NCI-H2081 (cell line): ENCODE data around the gene YIPF1.
"Not testable (repeated sequence)": the region's sequence is repeated elsewhere in the genome, so short reads cannot be mapped to it uniquely, and the experiment has no call there.

ENCODE experiments used
- DNase-seq, 2 experiments: peaks; one replicate each; lab custom pipeline; 2025; lab: John Stamatoyannopoulos, UW

YIPF1 gene

DNA sequence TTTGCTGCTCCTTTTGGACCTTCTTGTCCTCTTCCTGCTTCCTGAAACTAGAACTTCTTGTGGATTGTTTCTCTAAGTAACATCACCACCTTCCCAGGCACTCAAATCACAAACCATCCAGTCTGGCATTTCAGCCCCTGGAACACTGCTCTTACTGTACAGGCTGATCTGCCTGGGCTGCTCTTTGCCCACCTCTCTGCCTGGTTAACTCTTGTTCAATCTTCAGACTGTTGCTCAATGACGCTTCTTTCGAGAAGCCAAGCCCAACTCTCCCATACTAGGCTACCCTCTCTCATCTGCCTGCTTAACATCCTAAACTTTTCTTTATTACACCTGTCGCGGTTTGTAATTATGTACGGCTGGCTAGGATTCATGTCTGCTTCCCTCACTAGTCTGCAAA lies 5.0 kb upstream of the YIPF1 start:
- DNase-seq: no peak

DNA sequence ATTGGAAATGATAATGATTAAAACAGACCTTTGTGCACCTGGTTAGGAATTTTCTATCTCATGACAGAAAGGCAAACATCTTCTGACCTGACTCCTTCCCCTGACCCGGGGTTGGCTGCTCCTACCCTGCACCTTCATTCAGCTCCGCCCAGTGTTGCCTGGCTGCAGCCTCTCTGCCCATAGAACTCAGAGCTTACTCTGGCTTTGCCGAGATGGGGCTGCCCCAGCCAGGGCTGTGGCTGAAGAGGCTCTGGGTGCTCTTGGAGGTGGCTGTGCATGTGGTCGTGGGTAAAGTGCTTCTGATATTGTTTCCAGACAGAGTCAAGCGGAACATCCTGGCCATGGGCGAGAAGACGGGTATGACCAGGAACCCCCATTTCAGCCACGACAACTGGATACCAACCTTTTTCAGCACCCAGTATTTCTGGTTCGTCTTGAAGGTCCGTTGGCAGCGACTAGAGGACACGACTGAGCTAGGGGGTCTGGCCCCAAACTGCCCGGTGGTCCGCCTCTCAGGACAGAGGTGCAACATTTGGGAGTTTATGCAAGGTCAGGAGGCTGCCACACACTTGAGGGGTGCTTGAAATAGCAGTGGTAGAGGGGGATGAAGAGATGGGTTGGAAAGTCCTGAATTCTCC lies 4.5 kb upstream of the YIPF1 start, which contains the start of gene DIO1:
Gene DIO1, plus strand, starts transcription at position 189 of the 638 bp plus-strand sequence. Its CDS starts 24 bp downstream, at position 213.
- DNase-seq: no peak

DNA sequence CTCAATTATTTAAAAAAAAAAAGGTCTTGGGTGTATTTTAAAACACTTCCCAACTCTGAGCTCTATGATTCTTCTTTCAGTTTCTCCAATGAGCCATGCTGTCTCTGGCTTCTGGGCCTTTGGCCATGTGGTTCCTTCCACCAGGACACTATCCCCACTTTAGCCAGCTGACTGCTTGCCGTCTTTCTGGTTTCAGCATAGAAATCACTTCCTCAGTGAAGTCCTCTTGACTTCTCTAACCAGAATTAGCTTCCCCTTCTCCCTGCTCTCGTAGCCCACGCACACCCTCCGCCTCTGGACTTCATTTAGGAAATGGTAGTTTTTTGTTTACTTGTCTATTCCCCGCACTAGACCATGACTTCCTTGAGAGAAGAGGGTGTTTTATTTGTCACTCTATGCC lies 3.3 kb upstream of the YIPF1 start:
- no peak for DNase-seq

DNA sequence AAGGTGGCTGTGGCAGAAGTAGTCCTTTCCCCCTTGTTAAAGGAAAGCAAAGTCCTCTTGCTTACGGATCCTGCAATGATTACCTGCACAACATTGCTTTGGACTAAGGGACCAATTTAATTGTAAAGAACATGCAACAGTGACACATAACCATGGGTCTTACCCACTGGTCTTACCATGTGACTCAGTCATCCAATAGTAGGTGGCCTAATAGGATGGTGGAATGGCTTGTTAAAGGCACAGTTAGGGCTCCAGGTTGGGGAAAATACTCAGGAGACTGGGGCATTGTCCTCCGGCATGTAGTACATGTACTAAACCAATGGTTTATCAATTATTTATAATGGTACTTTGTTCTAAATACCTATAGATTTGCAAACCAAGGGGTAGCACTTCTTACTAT lies 2.1 kb upstream of the YIPF1 start:
- DNase-seq: no peak

DNA sequence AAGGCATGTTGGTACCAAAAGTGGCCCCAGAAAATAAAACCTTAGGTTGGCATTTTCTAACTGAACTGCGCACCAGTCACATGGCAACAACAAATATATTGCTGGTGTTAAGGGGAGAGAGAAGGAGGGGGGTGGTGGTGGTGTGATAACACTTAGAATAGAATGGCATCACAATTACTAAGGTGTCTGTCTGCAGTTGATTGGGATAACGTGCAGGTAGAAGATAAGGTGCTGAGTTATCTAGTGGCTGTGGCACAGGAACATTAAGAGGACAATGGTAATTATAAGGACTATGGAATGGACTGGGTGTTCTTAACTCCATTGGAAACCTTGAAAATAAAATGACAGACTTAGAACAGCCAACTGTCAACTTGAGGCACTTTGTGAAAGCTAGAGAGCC lies 1.4 kb upstream of the YIPF1 start:
- DNase-seq: no peak

DNA sequence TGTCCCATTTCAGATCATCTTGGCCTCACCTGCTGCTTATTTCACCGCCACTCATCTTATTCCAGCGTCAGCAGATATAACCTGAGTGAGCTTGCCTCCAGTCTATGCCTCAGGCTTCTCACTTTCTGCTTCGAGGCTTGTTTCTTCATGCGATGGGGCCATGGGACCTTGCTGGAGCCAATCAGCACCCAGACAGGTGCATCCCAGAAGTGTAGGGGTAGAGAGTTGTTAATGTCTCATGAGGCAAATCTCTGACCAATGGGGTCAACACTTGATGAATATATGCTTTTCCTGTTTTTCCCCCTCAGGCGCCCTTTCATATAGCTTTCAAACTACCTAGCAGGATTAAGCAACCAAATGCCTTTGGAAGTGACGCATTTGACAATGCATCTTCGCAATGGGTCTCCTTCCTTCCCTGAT lies 935 bp upstream of the YIPF1 start:
- DNase-seq: no peak

DNA sequence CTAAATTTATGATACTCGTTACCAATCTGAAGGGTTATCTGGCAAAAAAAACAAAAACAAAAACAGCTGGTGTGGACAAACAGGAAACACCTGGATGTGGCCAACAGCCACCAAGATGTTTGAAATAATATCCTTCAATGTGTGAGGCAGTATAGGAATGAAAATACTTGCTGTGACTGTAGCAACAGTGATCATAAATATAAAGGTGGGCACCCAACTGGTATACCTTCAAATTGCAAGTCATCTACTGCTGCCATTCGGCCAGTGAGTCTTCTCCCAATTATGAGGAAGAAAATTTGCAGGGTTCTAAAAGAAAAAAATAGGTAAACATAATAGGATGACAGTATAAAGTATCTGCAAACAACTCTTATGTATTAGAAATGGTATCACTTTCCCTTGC lies 916 bp downstream of the YIPF1 start:
- DNase-seq: no peak

DNA sequence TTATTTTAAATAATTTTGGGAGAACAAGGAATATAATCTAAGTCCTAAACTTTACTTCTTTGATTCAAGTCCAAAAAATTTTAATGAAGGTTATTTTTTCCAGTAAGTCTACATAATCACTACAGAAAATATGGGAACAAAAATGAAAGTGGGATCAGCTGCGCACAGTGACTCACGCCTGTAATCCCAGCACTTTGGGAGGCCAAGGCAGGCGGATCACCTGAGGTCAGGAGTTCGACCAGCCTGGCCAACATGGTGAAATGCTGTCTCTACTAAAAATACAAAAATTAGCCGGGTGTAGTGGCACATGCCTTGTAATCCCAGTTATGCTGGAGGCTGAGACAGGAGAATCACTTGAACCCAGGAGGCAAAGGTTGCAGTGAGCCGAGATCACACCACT lies 6.0 kb downstream of the YIPF1 start:
- DNase-seq: not testable (repeated sequence)

DNA sequence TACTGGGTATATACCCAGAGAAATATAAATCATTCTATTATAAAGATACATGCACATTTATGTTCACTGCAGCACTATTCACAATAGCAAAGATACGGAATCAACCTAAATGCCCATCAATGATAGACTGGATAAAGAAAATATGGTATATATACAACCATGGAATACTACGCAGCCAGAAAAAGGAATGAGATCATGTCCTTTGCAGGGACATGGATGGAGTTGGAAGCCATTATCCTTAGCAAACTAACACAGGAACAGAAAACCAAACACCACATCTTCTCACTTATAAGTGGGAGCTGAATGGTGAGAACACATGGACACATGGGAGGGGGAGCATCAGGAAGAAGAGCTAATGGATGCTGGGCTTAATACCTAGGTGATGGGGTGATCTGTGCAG lies 7.7 kb downstream of the YIPF1 start:
- not testable (repeated sequence) for DNase-seq

DNA sequence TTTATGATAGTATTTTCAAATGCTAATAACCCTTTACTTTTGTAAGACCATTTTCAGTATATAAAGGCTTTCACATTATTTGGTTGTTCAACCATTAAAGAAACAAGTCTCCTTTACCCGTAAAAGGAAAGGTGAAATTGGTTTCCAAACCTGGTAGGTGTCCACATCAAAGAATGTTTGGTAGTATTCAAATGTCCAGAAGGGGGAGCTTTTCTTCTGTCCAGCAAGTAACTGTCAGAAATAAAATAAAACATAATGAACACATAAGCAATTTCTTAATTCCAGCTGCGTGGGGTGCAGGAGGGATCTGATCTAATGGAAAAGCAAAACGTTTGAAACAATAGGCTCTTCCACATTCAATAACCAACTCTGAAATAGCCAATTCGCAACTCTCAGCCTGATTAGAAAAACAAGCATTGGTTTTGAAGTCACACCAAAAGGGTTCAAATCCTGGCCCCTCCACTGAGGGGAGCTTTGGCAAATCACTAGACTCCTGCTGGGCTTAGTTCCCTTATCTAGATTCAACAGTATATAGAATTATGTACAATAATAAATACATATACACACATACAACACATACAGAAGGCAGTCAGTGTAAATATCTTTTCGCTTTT lies 11.0 kb downstream of the YIPF1 start:
- peak; percentile 45 to 55 for DNase-seq

DNA sequence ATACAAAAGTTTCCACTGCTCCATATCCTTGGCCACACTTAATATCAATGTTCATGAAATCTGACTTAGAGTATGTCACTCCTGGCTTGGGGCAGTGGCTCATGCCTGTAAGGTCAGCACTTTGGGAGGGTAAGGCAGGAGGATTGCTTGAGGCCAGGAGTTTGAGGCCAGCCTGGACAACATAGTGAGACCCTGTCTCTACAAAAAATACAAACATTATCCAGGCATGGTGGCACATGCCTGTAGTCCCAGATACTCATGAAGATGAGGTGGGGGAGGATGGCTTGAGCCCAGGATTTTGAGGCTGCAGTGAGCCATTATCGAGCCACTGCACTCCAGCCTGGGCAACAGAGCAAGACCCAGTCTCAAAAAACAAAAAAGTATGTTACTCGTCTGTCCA lies 14.4 kb downstream of the YIPF1 start:
- DNase-seq: not testable (repeated sequence)

DNA sequence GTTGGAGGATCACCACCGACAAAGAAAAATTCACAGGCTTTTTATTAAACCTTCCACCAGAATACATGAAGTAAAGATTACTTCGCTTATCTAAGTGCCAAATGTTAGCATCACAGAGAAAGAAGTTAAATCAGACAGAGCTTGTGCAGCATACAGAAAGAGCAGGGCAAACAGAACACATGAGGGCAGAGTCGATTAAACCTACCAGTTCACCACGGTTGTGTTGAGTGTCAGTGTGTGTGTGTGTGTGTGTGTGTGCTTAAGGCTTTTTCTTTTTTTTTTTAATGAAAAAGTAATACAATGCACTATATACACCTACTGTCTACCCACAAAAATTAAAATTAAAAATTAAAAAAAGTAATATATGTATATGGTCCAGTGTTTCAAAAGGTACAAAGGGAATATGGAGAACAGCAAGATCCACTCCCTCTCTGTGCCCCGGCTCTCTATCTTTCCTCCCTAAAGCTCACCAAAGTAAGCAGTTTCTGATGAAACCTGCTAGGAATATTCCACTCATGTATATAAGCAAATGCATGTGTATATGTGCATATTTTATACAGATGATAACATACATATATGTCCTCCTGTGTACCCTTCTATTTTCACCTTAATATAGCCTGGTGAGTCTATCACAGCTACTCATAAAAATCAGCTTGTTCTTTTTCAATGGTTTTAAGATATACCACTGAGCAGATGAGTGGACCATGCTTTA lies 17.7 kb downstream of the YIPF1 start:
- no peak for DNase-seq

DNA sequence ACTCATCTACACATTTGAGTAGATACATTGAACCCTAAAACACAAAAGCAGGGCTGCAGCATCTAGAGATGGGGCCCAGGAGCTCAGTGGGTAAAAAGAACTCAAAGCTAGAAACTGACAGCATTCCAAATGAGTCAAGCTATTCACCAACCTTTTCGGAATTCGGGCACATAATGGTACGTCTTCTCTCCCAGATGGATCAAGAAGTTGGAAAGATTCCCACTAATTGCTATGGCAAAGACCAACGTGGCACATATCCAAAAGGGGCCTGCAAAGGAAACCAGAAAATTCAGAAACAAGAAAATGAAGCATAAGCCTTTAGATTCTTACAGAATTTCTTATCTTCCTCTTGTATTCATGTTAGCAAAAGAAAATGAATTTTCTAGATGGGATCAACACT lies 18.4 kb downstream of the YIPF1 start:
- no peak for DNase-seq

DNA sequence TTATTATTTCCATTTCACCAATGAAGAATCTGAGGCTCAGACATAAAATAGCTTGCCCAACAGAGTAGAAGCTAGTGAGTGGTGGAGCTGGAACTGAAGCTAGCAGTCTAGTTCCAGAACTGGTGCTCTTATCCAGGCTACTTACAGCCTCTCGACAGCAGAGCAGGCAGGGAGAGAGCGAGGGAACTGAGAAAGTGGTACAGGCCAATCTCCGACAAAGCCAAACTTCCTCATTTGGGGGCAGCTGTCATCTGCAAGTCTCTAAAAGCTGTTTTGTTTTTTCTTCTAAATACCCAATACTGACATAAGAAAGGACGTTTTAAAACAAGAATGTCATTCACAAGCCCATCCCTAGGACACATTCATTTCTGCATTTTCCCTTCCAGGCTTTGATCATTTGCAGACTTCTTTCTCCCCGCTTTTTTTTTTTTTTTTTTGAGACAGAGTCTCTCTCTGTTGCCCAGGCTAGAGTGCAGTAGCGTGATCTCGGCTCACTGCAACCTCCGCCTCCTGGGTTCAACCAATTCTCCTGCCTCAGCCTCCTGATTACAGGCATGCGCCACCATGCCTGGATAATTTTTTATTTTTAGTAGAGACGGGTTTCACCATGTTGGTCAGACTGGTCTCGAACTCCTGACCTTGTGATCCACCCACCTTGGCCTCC lies 20.0 kb downstream of the YIPF1 start:
- no peak for DNase-seq

DNA sequence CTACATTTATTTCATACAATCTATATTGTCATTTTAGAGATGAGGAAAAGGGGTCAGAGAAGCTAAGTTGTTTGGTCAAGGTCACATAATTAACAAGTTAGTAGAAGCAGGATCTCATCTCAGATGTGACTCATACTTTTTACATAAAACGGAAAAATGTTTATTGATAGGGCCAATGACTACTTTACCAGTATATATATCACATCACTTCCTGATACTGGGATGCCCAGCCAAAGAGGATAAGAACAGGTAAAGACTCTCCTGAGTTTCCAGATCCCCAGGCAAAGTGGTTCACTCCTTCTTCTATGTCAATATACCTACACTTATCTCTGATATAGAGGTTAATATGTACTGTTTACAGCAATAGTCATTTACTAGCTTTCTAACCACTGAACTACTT lies 21.0 kb downstream of the YIPF1 start:
- DNase-seq: no peak

DNA sequence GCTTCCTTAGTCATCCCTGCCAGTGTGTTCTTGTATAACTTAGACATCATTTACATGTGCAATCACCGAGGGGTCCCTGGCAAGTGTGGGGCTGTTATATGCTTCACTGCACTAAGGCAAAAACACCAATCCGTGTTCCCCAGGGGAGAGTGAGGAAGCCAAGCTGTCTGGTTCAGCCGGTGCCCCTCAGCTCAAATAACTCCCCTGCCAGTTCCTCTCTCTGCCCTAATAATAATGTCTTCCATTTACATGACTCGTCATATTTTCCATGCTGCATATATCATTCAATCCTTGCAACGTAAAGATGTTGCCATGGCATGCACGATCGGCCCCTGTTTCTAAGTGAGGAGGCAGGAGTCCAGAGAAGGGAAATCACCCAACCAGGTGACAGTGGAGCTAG lies 27.1 kb downstream of the YIPF1 start:
- no peak for DNase-seq

DNA sequence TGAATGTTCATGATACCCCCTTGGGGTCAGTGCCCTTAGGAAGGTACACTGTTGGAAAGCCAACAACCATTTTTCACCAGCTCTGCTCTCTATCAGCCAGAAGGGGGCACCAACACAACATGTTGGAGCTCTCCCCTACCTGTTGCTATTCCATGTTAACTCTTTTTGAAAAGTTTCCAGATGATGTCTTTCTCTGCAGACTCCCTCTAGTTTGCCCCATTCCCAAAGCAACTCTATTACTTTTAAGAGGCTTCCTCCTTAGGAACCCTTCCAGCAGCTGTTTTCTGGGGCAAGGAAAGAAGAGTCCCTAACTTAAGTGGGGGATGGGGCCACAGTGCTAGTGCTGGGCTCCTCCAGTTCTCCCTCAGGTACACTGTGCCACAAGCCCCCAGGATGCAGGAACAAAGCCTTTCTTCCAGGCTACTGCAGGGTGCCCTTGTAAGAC lies 28.6 kb downstream of the YIPF1 start:
- peak; percentile 43 to 57 for DNase-seq

DNA sequence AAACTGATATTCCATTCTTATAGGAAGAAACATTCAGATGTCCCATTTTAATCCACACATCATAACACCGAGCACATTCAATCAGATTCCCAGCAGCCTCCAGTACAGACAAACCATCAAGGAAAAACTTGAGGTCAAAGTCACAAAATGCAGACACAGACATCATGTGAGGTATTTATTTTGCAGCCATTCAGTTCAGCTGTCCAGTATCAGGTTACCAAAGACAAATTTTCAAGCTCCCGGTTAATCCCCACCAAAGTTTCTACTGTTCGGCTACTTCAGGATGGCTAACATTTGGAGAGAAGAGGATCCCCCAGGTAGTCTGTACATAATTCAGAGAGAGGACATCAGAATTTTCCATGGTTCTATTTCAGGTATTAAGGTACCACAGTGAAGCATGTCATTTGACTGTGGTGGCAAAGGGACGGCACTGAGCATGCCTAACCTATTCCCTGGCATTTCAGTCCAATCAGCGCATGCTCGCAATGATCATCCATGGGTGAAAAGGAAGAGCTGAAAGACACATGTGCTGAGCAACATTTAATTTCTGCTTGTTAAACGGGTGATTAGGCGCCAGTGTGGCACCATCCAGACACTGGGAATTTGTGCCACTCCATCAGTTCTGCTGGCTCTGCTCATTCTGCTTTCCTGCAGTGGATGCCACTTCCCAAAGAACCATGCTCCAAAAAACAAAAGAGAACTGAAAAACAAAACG lies 37.9 kb downstream of the YIPF1 start:
- no peak for DNase-seq

DNA sequence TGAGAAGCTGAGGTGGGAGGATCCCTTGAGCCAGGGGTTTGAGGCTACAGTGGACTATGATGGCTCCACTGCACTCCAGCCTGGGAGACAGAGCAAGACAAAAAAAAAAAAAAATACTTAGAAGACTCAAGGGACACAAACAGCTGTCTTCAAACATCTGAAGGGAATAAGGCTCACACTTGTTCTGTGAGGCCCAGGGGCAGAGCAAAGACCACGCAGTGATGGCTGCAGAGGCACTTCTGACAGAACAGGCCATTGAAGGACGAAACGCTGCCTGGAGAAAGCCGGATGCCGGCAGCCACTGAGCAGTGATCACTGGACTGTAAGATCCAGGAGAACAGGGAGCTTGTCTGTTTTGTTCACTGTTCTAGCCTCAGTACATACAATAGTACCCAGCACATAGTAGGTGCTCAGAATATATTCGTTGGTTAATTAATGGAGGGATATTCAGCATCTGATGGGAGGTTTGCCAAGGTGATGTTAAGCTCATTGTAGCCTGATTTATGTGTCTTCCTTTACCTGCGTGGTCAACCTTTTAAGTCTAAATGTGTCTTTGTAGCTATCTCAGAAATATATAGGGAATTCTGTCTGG lies 39.4 kb downstream of the YIPF1 start:
- DNase-seq: no peak

DNA sequence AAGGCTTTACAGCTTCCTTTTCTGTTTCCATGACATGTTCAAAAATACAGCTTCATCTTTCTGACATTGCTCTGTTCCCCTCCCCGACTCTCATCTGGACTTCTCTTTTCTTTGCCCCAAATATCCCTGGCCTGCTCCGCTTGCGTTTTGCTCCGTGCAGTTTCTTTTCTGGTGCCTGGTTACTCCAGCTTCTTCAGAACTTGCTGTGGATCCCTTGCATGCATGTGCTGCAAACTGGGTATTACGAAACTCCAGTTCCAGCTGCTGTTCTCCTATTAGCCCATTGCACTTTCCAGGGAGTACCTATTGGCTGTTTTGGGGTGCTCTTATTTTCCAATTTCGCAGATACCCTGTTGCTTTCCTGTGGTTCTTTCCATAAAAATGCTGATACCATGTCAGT lies 41.6 kb downstream of the YIPF1 start:
- DNase-seq: no peak

DNA sequence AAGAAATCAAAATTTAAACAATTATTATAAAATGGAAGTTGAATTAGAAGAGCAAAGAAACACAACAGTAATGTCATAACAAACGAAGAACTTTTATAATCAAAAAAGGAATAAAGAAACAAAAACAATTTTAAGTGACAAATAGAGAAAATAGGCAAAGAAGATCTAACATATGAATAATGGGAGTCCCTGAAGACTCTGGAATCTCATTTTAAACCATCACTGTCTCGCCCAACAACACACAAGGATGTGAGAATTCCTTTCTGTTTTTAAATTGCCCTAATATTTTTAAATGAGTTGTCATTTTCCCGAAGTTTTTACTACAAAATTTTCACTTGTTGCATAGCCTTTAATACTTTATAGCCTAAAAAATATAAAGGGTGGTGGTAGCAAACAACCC lies 47.2 kb downstream of the YIPF1 start:
- no peak for DNase-seq

DNA sequence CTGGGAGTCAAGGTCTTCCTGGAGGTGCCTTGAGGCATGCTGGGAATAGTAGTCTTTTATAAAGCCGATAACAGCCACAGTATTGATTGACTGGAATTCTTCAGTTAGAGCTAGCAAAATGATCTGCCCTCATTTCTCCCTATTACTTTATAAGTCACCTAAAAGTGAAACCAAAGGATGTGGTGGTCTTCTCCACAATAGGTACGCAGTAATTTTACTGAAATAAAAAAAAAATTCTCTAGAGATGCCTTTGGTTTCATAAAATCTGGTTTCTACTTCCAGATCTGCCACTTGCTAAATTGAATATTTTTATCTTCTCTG lies 51.0 kb downstream of the YIPF1 start:
- no peak for DNase-seq
